Peyer's patch (tissue), 4 donors: ENCODE data around the gene AJUBA. TPM values are rescaled to one million over a fixed set of nuclear protein-coding genes. Genes with fewer than 3 reads are reported as not detected.

Experiments
- DNase-seq, 3 donors: peaks; one replicate each; pipeline ENCODE4 v3.0.0-alpha.2; 2017 to 2019
- H3K27ac ChIP-seq, 4 donors: fragments of 200-600 bp; sonication (generic); one replicate each; pipeline ENCODE4 v1.5.1; 2016 to 2019
- H3K27me3 ChIP-seq, 2 donors: fragments of 200-600 bp; sonication (generic); one replicate each; pipeline ENCODE4 v1.5.1; 2019
- H3K36me3 ChIP-seq, 3 donors: fragments of 200-600 bp; sonication (generic); one replicate each; pipeline ENCODE4 v1.5.1; 2016 to 2019
- H3K4me1 ChIP-seq, 4 donors: fragments of 200-600 bp; sonication (generic); one replicate each; pipeline ENCODE4 v1.5.1; 2016 to 2019
- H3K4me3 ChIP-seq, 4 donors: fragments of 200-600 bp; sonication (generic); 1 replicate in 3 of 4; 2 replicates in 1 of 4; pipeline ENCODE4 v1.5.1; 2016 to 2019; ENCODE audit warnings: mild to moderate bottlenecking in 1 of 4
- H3K9me3 ChIP-seq, 4 donors: fragments of 200-600 bp; sonication (generic); one replicate each; pipeline ENCODE4 v1.5.1; 2016 to 2019; ENCODE audit warnings: mild to moderate bottlenecking in 1 of 4
- POLR2A ChIP-seq, 2 donors: fragments of 450-650 bp; IDR thresholded peaks; one replicate each; pipeline ENCODE4 v1.5.1; 2017; ENCODE audit warnings: antibody characterized with exemption in 2 of 2, mild to moderate bottlenecking in 2 of 2, moderate library complexity in 2 of 2
- total RNA-seq, 4 donors: library from RNA; depleted of rRNA; stranded (reverse); fragments of >200 nt; gene quantifications; one replicate each; pipeline ENCODE4 v1.1.0, GENCODE V29; 2016
- TF ChIP-seq, protein P1 (sequence below), 6 experiments: fragments of 450-650 bp in 4 of 6; fragments of 200-600 bp in 2 of 6; sonication (generic) in 1 of 6; IDR thresholded peaks; one replicate each; pipeline ENCODE4 v1.5.1; 2017 to 2019; ENCODE audit warnings: antibody characterized with exemption in 6 of 6, mild to moderate bottlenecking in 3 of 6, moderate library complexity in 1 of 6

The AJUBA gene
- total RNA-seq, 4 donors from 2014 or later = 0.70 to 3.3 (median 2.4) TPM

DNA sequence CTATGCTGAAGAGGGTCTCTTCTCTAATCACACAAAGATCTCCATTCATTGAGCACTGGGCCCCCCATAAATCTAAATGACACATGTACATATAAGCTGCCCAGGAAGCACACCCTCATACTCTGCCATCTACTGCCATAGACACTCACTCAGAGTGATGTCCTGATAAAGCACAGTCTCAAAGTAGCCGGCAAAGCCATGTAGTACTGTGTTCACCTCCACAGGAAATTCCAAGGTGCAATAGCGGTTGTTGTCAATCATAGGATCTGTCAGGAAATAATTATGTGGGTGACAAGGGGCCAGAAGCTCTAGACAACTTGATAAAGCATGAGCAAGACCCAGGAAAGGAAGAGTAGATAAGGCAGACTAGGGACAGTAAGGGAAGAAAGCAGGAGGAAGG is 60.1 kb downstream of the AJUBA start:
- Histone ChIP-seq H3K9me3 (no peaks in the 10 kb centered on the region), H3K4me3 (no peak overlapping the region), H3K4me1 (peaks cover 0 to 19% (median 4%) of the 10 kb centered on the region in 4 donors), H3K27ac (no peak overlapping the region), H3K27me3 (no peaks in the 10 kb centered on the region), H3K36me3 (peaks cover 0 to 54% (median 0%) of the 10 kb centered on the region in 3 donors)
- no peak for DNase-seq
- TF ChIP-seq, protein P1, sequence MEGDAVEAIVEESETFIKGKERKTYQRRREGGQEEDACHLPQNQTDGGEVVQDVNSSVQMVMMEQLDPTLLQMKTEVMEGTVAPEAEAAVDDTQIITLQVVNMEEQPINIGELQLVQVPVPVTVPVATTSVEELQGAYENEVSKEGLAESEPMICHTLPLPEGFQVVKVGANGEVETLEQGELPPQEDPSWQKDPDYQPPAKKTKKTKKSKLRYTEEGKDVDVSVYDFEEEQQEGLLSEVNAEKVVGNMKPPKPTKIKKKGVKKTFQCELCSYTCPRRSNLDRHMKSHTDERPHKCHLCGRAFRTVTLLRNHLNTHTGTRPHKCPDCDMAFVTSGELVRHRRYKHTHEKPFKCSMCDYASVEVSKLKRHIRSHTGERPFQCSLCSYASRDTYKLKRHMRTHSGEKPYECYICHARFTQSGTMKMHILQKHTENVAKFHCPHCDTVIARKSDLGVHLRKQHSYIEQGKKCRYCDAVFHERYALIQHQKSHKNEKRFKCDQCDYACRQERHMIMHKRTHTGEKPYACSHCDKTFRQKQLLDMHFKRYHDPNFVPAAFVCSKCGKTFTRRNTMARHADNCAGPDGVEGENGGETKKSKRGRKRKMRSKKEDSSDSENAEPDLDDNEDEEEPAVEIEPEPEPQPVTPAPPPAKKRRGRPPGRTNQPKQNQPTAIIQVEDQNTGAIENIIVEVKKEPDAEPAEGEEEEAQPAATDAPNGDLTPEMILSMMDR (IDR thresholded peaks at IDR 0.05) = no peak
- no peak for TF ChIP-seq POLR2A (IDR thresholded peaks at IDR 0.05)

Other genes starting within 250 kb of the AJUBA start
- 100 to 1,000 TPM in 2 of 4 donors, 10 to 100 TPM in 2; 73.6 to 115 (median 90.4) TPM for gene OXA1L, start 215.9 kb downstream of the AJUBA start, total RNA-seq
- gene SLC7A7, start 167.1 kb downstream of the AJUBA start, total RNA-seq = 100 to 1,000 TPM in 3 of 4 donors, 10 to 100 TPM in 1; 30.5 to 787 (median 367) TPM
- gene MRPL52, start 152.7 kb downstream of the AJUBA start, total RNA-seq = 100 to 1,000 TPM in 1 of 4 donors, 10 to 100 TPM in 3; 30.3 to 114 (median 52.9) TPM
- 100 to 1,000 TPM in 1 of 4 donors, 10 to 100 TPM in 3; 63.0 to 116 (median 82.9) TPM for gene MMP14, start 146.0 kb downstream of the AJUBA start, total RNA-seq
- 100 to 1,000 TPM in 3 of 4 donors, 10 to 100 TPM in 1; 69.3 to 250 (median 221) TPM for gene LRP10, start 110.8 kb downstream of the AJUBA start, total RNA-seq
- 1 to 10 TPM in 3 of 4 donors, under 1 TPM in 1; 0.57 to 2.1 (median 1.4) TPM for gene REM2, start 99.3 kb downstream of the AJUBA start, total RNA-seq
- gene RBM23, start 63.4 kb downstream of the AJUBA start, total RNA-seq = 100 to 1,000 TPM in 2 of 4 donors, 10 to 100 TPM in 2; 84.4 to 155 (median 116) TPM
- gene PRMT5, start 53.2 kb downstream of the AJUBA start, total RNA-seq = 10 to 100 TPM; 20.5 to 41.3 (median 26.6) TPM
- 100 to 1,000 TPM in 1 of 4 donors, 10 to 100 TPM in 3; 73.4 to 105 (median 83.5) TPM for gene HAUS4, start 25.5 kb downstream of the AJUBA start, total RNA-seq
- 10 to 100 TPM; 11.0 to 34.4 (median 19.8) TPM for gene C14orf93, start 27.6 kb upstream of the AJUBA start, total RNA-seq
- gene PSMB5, start 52.3 kb upstream of the AJUBA start, total RNA-seq = 100 to 1,000 TPM in 1 of 4 donors, 10 to 100 TPM in 3; 49.6 to 116 (median 68.8) TPM
- not detected for gene PSMB11, start 59.7 kb upstream of the AJUBA start, total RNA-seq
- 10 to 100 TPM in 1 of 4 donors, 1 to 10 TPM in 3; 1.1 to 12.4 (median 5.5) TPM for gene CDH24, start 75.0 kb upstream of the AJUBA start, total RNA-seq
- gene ACIN1, start 112.6 kb upstream of the AJUBA start, total RNA-seq = 100 to 1,000 TPM; 130 to 281 (median 238) TPM
- 10 to 100 TPM in 3 of 4 donors, 1 to 10 TPM in 1; 5.0 to 30.3 (median 18.8) TPM for gene C14orf119, start 113.0 kb upstream of the AJUBA start, total RNA-seq
- not detected for gene CIROP, start 122.4 kb upstream of the AJUBA start, total RNA-seq
- gene CEBPE, start 136.7 kb upstream of the AJUBA start, total RNA-seq = not detected
- 10 to 100 TPM; 21.8 to 56.9 (median 35.0) TPM for gene SLC7A8, start 201.1 kb upstream of the AJUBA start, total RNA-seq